Hematopoietic multipotent progenitor cell treated with erythropoietin and hydrocortisone succinate and interleukin-3 and kit ligand, for 17 days (in vitro differentiated cells): ENCODE results near the gene BMF.

Source experiments
- DNase-seq: peaks from one replicate; pipeline ENCODE4 v3.0.0-alpha.2; 2015; ENCODE audit warnings: low spot score

Gene BMF

DNA sequence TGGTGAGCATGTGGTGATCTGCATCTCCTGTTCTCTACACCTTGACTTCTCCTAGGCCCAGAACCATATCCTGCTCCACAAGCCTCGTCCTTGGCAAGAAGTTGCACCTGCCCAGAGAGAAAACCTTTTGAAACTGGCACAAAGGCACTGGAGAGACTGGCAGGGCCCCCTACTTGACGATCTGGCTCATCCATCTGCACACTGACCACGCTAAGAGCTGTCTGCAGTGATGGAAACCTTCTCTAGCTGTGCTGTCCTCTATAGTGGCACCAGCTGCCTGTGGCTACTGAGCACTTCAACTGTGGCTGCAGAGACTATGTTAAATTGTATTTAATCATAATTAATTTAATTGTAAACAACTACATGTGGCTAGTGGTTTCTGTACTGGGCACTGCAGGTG lies 43.5 kb downstream of the BMF start:
- no peak for DNase-seq

DNA sequence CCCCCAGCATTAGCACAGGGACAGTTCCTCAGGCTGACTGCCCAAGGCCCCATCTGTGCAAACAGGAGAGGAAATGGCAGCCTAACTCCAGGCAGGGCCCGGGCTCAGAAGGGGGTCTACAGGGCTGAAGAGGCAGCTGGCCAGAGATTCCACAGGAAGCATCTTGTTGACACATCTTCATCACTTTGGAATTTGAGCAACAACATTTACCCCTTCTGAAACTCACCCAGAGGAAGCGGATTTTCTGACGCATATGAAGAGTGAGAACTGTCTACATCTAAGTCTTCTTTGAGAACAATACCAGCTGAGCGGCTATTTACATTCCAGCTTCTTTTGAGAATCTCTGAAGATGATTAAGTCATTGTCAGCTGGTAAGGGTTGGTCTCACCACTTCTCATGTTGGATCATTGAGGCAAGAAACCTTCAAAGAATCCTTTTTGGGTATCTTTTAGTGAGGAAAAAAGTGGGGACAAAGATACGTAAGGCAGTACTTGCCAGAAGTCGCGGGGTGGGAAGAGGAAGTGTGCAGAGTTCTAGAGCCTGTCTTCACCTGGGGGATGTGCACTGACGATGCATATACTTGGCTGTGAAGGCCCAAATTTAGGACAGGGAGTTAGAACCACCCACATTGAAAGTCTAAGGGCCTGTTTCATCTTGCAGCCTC lies 44.3 kb downstream of the BMF start:
- no peak for DNase-seq

DNA sequence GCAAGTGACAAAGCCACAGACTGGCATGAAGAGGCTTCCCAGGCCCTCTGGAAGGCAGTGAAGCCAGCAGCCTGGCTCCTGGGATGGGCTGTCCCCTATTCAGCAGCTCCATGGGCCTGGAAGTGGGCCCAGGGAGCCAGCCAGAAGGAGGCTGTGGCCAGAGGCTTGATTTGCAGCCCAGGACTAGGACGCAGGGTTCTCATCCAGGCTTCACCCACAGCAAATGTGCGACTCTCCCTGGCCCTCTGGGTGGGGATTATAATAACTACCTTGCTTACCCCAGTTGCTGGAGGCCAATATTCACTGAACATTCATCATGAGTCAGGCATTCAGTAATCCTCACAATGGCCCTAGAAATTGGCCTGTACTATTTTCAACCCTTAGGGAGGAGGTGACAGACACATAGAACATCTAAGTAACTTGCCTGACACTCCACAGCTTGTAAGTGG lies 45.1 kb downstream of the BMF start:
- no peak for DNase-seq

DNA sequence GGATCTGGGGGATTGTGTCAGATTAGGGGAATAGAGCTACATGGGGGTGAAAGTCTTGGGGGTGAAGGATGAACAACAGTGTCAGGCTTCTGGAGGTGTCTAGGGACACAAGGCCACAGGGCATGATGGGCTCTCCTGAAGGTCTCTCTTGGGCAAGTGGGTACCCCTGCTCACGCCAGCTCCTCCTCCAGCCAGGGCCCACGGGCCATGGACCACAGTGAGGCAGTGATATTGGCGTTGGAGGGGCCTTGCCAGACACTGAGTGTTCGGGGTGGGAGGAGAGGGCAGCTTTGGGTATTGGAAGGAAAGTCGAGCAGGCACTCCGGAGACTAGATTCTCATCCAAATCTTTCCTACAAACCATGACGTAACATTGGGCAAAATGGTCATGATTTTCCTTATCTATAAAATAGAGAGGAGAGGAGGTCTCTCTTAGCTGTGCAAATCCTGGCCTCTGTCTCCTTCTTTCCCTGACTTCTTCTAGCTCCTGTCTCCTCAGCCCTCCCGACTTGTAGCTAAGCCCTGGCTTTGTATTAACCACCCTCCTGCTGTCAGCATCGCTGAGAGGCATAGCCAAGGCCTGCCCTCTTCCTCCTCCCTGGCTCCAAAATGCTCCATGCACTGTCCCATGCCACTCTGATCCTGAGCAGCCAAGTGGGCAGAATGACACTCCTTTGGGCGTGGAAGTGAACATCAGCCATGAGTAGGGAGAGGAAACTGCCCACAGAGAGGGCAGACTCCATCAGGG lies 45.7 kb downstream of the BMF start:
- no peak for DNase-seq

DNA sequence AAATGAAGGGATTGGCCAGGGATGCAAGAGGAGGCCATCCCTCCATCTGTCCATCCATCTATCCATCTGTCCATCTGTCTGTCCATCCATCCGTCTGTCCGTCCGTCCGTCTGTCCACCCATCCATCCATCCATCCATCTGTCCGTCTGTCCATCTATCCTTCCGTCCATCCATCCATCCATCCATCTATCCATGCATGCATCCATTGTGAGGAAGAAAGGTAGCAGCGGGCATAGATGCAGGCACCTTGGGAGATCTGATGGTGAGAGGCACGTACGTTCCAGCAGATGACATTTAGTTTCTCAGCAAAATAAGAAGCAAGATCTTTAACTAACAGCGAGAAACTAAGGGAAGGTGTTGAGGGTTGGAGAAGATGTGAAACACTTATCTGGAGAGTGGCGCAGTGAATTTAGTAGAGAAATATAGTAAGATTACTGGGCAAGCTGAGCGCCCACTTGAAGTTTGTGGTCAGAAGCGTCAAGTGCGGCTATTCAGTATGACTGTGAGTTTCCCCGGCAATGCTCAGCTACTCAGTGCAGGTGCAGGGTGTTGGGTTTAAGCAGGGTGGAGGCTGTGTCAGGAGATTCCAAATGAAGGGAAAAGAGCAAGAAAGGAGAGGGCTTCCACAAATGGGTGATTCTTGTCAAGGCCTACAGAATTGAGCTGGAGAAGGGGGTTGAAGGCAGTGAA lies 47.3 kb downstream of the BMF start:
- no peak for DNase-seq

DNA sequence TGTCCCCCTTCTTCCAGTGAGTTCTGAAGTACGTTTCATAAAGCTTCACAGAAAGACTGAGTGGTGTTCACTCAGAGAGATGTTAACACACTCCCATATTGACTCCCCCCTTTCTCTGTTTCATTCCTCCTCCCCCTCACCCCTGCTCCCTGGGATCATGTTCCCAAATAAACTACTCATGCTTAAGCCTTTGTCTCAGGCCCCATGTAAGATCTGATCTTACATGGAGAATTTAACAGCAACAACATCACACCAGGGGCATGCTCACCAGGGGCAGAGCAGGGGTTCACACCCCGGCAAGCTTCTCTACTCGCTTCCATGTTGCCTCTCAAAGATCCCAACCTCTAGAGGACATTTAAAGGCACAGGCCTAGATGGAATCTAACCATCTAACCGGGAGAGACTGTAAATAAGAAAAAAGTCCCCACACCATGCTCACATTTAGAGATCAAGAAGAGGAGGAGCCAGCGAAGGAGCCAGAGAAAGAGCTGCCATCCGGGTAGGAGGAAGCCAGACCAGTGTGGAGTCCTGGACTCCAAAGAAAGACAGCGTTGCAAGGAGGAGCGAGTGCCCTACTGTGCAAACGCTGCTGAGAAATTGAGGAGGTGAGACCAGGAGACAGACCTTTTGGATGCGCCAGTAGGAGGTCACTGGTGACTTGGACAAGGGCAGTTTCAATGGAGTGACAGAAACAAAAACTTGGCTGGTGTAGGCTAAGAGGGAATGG lies 48.3 kb downstream of the BMF start:
- no peak for DNase-seq

DNA sequence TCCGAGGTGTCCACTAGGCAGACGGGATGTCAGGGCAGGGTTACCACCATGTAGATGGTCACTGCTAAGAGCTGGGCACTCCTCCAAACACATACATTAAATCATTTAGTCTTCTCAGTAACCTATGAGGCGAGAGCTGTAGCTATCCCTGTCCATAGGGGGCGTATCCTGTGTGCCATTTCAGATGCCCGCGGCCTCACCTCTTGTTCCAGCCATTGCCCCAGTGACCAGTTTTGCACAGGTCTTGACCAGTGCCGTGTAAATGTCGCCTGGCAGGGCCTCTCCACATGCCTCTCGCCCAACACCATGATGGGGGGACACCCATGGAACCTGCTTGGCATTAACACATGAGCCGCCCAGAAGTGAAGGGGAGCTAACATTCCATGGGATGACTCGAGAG lies 48.9 kb downstream of the BMF start:
- no peak for DNase-seq

DNA sequence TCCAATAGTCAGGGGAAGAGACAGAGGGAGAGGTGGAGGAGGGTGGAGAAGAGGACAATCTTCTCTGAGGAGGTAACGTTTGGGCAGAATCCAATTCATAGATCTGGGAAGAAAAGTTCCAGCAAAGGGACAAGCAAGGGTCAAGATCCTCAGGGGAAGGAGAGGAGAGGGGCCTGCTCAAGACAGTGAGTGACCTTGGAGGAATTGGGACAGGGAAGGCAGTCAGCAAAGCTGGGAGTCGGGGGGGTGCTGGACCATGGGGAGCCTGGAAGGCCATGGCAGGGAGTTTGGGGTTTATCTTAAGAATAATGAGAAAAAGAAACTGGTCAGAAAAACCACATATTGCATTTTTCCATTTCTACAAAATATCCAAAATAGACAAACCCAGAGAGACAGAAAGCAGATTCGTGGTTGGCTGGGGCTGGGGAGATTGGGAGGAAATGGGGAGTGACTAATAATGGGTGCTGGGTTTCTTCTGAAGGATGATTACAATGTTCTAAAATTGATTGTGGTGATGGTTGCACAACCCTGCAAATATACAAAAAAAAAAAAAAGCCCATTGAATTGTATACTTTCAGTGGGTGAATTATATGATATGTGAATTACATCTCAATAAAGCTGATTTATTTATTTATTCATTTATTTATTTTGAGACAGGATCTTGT lies 50.1 kb downstream of the BMF start:
- no peak for DNase-seq

DNA sequence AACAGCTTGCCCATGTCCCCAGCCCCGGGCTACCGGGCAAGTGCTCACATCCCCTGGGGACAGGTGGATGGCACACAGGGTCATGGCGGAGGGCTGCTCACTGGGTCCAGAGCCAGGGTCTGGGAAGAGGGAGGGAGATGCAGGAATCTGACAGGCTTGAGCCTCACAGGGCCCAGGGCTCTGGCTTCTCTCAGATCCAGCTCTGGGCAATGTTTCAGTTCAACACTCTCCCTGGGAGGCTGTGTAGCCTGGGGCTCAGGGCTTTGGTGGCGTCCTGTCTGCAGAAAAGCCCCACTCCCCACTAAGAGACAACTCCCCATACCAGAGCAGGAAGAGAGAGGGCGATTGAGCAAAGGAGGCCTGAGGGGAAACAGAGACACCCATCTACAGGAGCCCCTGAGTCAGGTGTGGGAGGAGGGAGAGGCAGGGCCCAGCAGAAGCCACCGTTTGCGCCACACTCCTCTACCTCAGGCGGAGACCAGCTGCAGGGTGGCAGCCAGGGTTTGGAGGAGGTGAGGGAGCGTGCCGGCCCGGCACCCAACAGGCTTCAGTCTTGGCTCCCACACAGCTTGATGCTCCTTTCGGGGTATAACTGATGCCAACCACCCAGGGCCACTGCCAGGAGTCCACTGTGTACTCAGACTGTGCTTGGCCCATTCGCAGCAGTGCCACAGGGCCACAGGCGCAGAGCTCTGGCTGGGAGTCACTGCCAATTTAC lies 52.9 kb downstream of the BMF start:
- DNase-seq, result no peak

DNA sequence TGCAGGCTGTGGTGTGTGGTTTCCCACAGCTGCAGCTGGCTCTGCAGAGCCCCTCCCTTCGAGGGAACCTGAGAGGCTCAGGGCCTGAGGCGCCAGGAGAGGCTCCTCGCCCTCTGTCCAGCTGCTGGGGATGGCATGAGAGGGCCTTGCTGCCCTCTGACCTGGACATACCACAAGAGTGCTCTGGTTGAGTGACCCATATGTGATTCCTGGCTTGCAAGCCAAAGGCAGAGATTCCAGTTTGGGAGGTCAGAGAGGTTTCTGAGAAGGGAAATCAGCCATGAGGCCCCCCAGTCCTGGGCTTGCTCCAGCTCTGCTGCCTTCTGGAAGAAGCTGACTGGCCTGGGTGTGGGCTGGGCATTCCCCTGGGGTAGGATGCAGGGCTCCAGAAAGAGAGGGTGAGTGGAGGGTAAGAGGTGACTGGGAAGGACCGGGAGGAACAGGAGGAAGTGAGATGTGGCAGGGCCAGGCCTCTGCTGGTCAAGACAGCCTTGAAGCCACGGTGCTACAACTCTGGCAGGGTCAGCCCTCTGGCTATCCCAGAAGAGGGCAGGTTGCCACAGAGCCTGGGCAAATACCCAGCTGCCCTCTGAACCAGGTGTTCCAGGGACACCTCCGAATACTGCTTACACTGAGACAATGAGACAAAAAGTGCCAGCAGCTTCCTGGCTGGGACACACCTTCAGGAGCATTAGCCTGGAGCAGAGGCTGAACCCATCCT lies 53.7 kb downstream of the BMF start:
- DNase-seq, result no peak

DNA sequence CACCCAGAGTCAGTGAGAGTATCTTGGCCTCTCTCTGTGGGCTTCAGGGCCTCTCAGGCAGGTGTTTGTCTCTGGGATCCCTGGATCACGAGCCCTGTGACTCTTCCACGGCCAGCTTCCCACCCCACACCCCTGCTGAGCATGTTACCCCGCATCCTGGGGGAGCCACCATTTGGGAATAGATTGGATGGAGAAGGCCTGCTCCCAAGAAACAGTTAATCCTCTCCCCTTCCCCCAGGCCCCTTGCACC lies 54.1 kb downstream of the BMF start:
- DNase-seq, result no peak

DNA sequence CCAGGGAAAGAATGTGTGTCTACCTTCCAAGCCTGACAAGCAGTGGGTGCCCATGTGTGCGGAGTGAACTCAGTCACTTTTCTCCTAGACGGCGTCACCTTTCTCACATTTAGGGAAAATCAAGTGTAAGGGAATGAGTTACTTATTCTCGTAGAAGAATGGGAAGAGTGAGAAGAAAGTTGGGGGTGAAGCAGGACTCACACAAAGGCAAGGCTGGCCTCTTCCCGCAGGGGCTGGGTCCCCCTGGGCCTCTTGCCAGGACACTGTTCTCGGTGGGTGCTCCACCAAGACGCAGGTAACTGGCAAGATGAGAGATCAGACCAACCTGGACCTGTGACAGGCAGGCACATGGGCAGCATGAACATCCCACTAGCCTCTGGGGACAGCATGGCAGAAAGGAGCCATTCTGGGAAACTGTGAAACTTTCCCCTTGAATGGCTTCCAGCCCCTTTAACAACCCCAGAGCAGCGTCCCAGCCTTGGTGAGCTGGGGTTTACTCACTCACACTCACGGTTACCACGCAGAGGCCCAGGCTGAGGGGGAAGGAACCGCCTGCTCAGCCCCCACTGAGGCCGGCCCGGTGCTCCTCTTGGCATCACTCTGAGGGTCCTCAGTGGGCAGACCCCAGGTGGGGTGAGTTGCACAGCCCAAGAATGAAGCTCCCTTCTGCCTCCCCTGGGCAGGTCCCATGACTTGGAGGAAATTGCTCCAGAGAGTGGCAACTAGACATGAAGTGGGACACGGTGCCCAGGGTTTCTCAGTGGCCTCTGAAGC lies 54.7 kb downstream of the BMF start:
- DNase-seq, result no peak

DNA sequence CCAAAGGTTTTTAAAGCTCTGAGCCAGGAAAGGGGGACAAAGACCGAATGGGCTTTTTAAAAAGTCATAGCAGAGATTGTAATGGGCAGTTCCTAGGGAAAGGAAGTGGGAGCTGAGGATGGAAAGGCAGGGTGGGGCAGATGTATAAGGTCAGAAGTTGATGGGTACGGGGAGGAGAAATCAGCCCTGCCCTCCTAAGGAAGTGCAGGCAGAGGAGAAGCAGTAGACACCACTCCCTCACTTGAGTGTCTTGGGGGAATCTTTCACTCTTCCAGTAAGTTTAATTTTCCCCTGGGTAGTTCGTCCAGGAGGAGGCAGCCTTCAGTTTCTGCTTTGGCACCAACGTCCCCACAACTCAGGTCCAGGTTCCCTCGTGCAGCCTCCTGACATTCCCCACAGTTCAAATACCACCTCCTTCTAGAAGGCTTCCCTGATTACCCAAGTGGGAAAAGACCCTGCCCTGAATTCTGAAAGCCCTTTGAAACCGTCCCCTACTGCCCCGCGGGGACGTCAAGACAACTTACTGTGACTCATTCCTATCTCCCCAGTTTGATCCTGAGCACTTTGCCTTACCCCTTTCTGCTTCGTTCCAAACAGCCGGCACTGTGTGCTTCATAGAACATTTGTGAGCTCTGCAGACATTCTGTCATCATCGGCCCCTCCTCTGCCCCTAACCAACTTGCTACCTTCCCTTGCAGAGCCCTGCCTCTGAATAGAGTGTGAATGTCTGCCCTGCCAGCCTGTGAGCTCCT lies 55.4 kb downstream of the BMF start:
- DNase-seq, result no peak

DNA sequence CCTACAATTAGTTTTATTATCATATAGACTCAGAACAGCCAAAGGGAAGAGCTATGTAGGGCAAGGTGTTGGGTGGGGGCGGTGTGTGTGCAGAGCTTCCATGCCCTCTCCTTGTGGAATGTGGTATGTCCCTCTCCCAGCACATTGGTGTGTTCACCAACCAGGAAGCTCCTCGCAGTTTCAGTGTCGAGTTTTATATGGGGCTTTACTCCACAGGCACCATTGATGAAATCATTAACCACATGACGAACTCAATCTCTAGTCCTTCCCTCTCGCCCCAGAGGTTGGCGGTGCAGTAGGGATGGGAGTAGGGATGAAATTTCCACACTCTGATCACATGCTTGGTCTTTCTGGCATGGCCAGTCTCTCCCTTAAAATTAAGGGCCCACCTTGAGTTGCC lies 56.1 kb downstream of the BMF start:
- no peak for DNase-seq

DNA sequence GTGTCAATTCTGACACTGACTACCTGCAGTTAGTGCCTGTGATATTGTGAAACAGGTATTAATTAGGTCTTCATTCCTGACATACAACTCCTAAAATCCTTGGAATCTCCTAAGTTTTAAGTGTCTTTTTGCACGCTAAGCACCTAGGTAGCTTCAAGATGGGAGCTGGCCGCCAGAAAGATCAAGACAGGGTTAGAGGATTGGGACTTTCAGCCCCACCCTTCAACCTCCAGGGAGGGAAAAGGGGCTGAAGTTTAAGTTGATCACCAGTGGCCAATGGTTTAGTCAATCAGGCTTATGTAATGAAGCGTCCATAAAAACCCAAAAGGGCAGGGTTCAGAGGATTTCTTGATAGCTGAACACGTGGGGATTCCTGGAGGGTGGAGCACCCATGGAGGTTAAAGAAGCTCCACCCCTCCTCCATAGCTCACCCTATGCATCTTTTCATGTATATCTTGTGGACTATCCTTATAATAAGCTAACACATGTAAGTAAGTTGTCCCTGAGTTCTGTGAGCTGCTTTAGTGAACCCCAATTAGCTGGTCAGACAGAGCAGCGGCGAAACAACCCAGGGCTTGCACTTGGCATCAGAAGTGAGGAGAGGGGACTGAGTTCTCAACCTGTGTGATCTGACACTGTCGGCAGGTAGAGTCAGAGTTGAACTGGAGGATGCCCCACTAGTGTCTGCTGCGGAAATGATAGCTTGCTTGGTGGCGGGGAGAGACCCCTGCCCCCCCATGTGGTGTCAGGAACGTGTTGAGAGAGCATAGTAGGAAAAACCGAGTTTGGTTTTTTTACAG lies 56.9 kb downstream of the BMF start:
- DNase-seq, result no peak

DNA sequence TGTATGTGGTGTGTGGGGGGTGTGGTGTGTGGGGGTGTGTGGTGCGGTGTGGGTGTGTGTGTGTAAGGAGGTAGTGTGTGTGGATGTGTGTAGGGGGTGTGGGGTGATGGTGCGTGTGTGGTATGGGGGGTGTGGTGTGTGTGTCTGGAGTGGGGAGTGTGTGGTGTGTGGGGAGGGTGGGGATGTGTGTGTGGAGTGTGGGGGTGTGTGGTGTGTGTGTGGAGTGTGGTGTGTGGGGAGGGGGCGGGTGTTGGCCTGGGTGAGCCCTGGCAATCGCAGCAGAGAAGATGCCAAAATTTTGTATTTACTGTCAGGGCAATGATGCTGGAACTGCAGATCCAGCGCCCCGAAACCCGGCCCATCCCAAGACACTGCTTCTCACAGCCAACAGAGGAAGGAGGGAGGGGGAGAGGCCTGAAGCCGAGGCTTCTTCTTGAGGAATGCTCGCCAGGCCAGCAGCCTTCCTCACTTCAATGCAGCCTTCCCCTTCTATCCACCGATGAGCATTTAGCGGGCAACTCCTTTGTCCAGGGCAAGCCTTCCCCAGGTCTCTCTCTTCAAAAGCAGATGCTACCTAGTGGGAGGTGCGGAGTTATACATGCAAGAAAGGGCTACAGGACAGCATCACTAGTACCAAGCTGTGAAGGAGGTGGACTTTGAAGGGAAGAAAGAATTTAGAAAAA lies 57.8 kb downstream of the BMF start:
- DNase-seq, result no peak

DNA sequence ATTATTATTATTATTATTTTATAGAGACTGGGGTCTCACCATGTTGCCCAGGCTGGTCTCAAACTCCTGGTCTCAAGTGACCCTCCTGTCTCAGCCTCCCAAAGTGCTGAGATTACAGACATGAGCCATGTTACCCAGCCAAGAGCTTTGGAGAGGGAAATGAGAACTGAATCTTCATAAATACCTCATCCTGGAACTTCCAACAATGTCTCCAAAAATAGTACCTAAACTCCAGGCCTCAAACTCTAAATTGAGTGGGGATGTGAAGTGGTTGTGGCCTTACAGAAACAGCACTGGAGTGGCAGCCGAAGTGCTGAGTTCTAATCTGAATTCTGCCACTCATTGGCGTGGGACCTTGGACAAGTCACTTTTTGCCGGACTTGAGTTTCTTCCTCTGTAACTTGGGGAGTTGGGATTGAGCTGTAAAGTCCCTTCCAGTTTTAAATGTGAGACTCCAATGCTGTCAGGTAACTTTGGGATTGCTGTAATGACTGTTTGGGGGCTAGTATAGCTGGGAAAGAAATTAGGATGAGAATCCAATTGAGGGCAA lies 59.7 kb downstream of the BMF start:
- DNase-seq, result no peak
